GM19463 (cell line): Measurements from ENCODE around the gene PXDN.
"Not testable (repeated sequence)": the region's sequence is repeated elsewhere in the genome, so short reads cannot be mapped to it uniquely, and the experiment has no call there.

ENCODE experiments used
- ATAC-seq: cut with Tn5 transposase; IDR thresholded peaks from one replicate; pipeline ENCODE4 v1.9.1; 2021; ENCODE audit warnings: mild to moderate bottlenecking, moderate library complexity; ENCODE audit not compliant: unreplicated experiment

PXDN gene

DNA sequence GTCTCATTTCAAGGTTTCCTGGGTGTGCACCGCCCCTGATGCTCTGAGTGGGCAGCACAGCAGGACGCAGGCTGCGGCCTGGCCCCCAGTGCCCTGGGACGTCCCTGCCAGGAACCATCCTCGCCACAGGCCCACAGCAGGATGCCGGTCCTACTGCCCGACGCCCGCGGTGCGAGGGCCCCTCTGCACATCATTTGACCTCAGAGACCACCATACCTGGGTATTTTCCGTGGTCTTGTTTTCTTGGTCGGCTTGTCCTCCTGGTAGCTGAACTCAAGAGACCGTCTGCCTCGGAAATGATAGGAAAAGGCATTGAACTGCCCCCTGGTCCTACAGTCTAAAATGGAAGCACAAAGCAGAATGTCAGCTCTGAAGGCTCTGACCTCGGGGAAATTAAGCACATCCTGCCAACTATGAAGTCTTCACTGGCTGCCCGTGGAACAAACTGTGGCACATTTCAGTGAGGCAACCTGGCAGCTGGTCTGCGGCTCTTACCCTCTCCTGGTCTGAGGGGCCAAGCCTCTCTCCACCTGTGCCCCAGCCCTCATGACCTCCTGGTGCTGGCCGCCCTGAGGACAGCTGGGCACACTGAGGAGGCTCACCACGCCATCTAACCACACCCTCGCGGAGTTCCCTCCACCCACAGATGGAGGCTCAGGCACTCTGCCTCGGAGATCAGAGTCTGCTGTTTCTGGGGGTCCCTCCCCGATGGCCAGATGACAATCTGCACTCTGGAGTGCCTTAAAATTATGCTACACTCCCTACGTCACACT, 105.0 kb downstream of the PXDN start:
- ATAC-seq, result no peak

DNA sequence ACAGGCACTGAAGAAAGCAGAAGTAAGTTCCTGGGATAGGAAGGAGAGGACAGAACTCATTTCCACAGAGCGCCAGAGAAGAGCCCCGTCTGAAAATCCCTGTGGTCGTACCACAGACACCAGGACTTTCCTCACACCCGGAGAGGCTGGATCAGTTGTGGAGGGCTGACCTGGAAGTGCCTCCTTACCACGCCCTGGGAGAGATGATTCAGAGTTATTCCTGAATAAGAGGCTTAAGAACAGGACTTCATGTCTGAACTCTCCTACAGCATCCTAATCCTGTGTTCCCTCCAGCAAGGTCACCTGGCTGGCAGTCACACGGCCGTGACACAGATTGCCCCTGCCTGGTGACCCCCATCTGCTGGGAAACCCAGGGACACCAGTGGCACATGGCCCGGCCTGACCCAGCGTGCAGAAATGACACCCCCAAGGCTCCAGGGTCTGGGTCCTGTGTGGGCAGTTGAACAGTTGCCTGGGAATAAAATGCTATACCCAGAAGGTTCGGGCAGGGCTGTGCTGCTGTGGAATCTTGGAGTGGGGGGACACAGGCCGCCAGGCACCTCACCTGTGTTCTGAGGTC, 105.9 kb downstream of the PXDN start:
- ATAC-seq, result no peak

DNA sequence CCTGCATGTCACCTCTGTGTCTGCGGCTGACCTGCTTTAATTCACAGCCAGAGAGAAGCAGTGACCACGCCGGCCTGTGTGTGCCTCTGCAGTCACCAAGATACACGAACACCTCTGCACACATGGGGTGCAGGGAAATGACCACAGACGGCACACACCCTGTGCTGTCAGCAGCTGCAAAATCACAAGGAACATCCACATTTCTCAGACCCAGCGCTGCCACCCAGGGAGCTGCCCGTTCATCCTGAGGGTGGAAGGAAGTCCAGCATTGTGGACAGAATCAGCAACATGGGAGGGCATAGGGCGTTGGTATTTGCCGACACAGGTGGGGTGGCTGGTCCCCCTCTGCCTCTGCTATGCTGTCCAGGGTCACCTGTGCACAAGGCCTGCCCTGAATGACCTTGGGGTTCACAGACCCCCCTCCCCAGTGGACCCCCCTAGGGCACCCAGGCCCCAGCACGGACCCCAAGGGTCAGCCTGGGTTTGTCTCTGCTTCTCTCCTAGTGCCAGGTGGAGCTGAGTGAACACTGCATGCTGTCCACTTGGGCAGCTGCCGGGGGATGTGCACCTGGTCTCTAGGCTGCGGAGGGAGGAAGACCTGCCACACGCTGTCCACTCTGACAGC, 107.4 kb downstream of the PXDN start:
- ATAC-seq, result no peak

DNA sequence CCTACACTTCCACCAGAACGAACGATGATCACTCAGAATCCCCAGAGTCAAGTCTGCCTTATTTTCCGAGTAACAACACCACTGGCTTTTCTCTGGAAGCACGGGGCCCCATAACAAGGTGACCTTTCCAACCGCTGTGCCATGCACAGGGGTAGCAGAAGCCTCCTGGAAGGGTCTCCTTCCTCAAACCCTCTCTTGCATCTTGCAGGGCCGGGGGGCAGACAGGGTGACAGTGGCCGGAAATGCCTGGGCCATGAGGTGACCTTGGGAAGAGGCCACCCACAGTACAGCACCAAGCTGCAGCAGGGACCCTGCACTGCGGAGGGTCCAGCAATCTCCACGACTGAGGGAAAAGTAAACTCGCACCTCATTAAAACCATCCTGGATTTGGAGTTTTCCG, 108.5 kb downstream of the PXDN start:
- no peak for ATAC-seq

DNA sequence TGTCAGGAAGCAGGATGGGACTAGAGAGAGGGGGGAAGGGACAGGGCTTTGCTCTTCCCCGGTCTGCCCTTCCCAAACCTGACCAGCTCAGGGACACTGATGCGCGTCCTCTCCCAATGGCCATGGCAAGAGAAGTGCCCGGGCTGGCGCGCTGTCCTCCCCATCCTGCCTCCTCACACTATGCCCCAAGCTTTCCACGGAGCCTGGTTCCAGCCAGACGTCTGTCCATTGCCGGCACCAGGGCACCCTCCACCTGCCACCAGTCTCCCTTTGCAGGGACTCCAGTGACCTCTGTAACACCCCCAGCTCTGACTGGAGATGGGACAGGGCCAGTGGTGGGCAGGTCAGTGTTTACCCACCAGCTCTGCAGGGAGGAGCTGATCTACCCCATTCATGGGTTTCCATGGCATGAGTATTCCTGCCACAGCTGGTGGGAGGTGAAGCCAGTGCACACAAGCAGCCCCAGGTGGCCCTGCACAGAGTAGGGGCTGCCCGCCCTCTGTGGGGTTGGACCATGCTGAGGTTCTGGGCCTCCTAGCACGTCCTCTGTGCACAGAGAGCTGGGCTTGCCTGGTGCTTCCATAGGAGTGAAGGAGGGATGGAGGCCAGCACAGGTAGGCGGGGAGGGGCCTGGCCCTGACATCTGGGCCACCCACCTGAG, 109.5 kb downstream of the PXDN start:
- ATAC-seq, result no peak

DNA sequence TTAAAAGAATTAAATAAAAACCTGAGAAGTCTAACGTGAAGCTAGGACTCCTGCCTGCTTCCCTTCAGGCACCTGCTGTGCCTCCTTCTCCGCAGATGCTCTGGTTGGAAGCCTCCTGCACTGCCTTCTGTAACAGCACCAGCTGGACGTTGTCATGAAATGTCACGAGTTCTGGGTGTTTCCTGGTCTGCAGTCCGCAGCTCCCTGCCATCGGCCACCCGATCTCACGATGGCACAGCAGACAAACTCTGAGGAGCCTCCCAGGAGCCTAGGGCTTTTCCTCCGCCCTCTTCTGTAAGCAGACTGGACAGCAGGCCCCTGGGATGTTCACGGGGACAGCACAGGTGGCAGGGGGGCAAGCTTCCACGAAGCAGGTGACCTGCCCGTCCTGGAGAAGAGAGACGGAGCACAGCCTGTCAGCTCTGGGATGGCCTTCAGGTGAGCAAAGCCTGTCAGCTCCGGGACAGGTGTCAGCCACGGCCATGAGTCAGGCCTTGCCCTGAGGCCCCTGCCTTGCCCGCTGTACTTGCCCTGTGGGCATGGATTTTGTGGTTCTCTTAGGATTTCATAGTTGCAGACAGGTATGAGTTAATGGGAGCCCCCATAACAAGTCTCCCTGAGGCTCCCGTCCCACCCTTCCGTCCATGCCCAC, 110.3 kb downstream of the PXDN start:
- ATAC-seq, result no peak

DNA sequence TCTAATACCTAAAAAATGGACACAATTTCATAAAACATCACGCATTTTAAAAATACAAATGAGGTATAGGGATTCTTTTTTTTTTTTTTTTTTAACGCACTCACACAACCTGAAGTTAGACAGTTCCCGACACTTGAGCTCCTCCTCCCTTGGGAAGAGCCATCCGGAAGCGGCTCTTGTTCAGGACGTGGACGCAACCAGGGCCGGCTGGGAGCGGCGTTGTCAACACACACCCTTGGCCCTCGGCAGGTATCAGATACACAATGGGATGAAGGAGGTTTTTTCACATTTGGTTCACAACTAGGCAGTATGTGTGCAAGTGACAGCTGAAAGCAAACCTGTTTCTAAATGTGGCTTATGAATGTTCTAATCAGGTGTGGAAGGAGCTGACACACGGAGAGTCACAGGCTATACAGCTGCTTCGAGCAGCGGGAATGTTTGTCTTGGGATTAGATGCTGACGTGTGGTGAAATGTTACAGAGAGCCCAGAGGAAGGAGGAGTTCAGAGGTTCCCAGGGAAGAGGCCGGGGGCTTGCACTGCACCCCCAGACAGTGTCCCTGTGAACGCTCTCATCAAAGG, 111.1 kb downstream of the PXDN start:
- no peak for ATAC-seq

DNA sequence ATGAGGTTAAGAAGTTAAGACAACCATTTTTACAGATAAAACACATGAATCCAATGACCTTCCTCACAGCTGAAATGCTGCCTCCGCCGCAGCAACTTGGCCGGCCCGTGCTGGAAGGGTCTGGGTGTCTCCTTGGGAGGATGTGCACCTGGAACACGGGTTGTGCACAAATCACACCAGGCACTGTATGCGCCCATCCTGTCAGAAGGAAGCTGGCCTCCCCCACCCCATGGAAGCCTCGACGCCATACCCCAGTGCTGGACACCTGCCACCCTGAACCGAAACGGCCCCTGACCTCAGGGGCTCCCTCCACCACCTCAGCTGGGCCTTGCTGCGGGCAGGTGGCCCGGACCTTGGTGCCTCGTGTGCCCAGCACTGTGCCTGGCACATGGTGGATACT, 111.8 kb downstream of the PXDN start:
- ATAC-seq, result no peak

DNA sequence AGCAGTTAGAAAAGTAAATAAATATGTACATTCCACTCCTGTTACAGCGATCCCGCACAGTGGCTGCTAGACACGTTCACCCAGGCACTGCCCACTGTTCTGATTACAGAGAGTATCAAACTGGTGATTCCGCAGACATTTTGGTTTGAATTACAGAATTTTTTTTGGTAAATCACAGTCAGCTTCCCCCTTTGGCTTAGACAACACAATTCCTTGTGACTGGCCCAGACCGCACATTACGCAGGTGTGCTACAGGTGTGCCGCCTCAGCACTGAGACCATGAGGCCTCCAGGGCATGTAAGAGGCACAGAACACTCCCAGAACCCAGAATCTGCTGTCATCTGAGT, 112.3 kb downstream of the PXDN start:
- ATAC-seq, result no peak

DNA sequence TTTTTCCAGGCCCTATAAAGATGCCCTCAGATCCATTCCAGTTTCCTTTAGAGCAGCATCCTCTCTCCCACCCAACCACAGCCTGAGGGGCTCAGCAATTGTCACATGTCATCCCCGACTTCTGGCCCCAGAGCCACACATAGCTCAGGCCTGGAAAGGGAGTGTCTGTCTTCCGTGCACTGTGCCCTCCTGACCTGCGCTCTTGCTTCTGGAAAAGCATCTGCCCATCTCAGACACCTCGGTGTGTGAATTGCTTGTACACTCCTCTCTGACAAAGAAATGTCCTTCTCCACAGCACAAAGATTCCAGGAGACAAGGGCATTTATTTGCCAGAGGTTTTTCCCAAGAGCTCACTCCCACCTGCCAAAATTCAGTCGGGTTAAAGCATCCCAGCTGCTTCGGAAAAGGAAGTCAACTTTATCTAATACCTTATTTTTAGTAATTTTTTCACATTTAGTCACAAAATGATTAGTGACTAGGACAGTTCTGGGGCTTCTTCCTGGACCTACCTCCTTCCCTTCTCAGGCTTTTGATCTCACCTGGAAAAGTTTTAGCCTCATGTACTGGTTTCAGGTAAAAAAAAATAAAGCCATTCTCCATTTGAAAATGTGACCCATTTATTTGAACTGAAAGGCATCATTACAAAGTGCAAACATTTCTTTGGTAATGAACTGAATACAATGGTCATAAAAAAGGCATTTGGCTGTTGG, 112.9 kb downstream of the PXDN start:
- no peak for ATAC-seq

DNA sequence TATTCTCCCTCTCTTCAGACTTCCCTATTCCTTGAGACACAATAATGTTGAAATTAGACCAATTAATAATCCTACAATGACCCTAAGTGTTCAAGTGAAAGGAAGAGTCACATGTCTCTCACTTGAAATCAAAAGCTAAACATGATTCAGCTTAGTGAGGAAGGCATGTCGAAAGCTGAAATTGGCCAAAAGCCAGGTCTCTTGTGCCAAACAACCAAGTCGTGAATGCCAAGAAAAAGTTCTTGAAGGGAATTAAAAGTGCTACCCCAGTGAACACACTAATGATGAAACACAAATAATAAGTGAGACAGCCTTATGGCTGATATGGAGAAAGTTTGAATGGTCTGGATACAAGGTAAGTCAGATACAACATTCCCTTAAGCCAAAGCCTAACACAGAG, 115.4 kb downstream of the PXDN start:
- ATAC-seq, result no peak

DNA sequence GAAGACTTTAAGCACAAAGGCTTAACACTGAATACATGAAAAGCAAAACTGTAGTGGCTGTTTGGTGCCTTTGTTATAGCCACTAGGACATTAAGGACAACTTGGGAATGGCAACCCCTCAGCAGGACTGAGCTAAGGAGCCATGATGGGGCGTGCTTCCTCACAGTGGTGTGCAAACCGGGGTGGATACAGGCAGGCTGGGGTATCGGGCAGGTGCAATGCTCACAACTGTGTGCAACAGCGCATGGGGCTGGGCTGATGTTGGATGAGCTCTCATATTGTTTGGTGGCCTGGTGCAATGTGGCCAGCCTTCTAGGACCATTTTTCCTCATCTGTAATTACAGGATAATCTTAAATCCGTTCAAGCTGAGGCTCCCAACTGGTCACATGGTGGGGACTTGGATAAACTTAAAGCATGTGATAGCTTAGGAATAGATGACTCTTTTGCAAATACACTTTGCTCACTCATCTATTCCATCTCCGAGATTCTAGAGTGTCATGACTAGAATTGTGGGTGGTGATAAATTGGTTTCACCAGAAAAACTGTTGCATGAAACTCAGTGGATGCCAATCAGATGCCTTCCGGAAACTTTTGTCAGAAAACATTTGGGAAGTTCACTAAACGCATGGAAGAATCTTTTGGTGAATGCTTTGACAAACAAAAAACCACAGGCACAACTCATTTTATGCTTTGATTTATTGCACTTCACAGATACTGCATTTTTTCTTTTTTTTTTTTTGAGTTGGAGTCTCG, 116.5 kb downstream of the PXDN start:
- no peak for ATAC-seq

DNA sequence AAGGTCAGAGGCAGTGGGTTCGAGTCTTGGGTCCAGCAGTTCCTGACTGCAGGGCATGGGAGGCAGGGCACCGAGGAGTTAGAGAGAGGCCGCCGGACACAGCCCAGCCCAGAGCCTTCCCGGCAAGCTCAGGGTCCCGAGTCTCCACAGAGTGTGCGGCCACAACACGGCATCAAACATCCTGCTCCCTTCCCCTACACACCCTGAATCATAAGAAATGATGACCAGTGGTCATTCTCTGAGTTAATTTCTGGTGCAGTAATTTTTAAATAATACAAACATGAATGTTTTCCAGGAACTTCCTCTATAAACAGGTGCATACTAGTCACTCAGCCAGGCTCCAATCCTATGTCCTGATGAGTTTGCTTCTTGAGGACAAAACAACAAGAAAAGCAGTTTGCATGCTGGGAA, 118.0 kb downstream of the PXDN start:
- no peak for ATAC-seq

DNA sequence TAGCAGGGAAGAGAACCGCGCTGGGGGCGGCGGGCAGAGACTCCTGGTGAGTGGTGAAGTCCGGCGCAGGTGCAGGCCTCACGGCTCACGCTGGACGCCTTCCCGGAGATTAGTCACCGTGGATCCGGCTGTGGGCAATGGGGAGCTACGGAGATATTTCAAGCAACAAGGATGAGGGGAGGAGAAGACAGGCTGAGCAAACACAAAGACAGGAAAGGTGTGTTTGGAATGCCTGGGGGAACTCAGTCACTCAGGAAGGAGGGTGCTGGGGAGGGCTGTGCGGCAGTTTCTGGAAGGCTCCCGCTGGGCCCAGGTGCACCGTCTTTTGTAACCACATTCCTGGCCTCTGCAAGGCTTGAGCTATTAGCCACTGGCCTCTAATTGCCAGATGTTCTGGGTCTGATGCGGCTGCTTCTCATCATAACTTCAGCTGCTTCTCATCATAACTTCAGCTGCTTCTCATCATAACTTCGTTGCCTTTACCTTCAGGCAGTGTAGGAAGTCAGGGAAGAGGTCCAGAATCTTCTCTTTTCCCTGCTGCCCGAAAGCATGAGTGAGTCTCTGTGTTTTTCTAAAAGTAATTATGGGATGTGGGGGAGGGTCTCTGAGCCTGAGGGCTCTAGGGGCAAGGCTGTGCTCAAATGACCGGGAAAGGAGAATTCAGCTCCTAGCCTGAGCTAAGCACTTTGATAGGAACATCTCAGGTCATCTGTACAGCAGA, 118.9 kb downstream of the PXDN start:
- no peak for ATAC-seq

DNA sequence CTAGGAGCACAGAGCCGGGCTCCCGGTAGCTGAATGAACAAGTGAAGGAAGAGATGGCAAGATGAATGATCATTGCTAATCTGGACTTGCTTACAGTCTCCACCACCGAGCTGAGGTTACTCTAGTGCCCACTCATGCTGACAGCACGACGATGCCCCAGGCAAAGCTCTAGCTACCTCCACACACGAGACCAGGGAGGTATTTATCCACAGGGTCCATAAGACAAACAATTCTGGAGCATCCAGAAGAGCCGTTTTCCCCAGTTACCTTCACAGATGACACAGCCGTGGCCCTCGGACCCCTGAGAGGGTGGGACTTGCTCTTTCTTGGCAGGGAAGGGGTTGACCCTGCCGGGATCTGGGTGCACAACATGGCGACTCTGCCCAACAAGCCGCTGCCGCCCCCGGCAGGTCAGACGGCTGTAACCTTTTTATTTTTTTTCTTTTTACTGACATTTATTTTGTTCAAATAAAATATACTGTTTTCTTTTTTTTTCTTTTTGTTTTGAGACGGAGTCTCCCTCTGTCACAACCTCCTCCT, 120.3 kb downstream of the PXDN start:
- no peak for ATAC-seq

DNA sequence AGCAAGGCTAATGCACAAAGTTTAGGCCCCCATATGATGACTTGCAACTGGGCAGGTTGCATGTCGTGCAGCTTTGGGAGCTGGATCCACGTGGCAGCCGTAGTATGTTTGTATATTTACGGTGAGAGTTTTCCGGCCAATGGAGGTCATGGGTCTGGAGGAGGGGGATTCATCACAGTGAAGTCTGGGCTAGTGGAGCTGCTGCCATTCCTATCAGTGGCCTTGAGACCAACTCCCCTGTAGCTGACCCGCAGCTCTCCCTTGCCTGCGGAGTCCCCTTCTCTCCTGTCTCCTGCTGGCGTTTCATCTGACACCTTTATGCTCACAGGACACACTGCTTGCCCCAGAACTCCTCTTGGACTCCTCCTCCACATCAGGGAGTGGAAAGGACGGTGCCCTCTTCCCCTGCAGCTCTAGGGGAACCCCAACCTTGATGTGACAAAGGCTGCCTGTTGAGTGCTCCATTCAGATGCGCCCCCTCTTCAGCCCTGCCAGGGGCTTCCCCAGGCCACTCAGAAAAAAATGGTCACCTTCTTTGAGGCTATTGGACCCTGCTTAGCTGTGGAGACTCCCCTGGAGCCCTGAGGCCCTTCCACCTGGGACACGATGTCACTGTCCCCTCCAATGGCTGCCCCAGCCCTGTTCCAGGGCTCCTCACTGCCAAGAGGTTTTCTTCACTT, 121.7 kb downstream of the PXDN start:
- no peak for ATAC-seq

DNA sequence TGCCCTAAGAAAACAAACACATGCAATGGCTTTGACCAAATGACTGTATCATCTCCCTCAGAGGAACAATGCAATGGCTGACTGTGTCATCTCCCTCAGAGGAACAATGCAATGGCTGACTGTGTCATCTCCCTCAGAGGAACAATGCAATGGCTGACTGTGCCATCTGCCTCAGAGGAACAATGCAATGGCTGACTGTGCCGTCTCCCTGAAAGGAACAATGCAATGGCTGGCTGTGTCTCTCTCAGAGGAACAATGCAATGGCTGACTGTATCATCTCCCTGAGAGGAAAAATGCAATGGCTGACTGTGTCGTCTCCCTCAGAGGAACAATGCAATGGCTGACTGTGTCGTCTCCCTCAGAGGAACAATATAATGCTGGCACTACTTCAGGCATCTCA, 122.3 kb downstream of the PXDN start:
- not testable (repeated sequence) for ATAC-seq

DNA sequence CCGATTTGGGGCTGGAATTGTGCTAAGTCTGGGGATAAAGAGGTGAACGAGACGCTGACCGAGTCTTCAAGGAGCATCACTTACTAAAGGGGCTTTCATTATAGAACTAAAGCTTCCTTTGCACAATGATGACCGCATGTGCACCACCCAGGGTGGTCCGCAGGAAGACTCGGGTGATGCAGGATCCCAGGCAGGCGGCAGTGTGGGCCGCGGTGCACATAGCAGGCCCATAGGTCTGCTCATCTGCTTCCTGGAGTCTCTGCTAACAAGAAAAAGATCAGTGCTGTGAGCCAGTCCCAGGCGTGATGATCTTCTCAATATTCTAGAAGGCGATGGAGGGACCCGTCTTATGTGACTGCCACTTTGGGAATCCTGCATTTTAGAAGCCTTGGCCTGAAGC, 122.8 kb downstream of the PXDN start:
- no peak for ATAC-seq
